Activated effector memory CD4-positive, alpha-beta T cell treated with Interleukin-2 at 50 U/mL for 16 hours (primary cell): ENCODE results near the gene AKT1.
"Not testable (repeated sequence)": the region's sequence is repeated elsewhere in the genome, so short reads cannot be mapped to it uniquely, and the experiment has no call there.

Source experiments
- DNase-seq: peaks from one replicate; pipeline ENCODE4 v3.0.0-alpha.2; 2020

Gene AKT1

GRCh38 chr14:104734991-104735779 is 60.4 kb downstream of the AKT1 start:
- no peak for DNase-seq

- DNase-seq: no peak
Measured at GRCh38 chr14:104734601-104734990, 61.0 kb downstream of the AKT1 start.

- no peak for DNase-seq
Measured at GRCh38 chr14:104734051-104734587, 61.4 kb downstream of the AKT1 start.

GRCh38 chr14:104732931-104733681 is 62.4 kb downstream of the AKT1 start:
- no peak for DNase-seq

- DNase-seq: no peak
Measured at GRCh38 chr14:104732355-104732804, 63.2 kb downstream of the AKT1 start.

- DNase-seq: no peak
Measured at GRCh38 chr14:104731320-104732294, 63.9 kb downstream of the AKT1 start.

GRCh38 chr14:104730487-104730886 is 65.1 kb downstream of the AKT1 start:
- no peak for DNase-seq

GRCh38 chr14:104729835-104730181 is 65.7 kb downstream of the AKT1 start:
- DNase-seq: no peak

GRCh38 chr14:104729176-104729834 is 66.2 kb downstream of the AKT1 start:
- not testable (repeated sequence) for DNase-seq

GRCh38 chr14:104728631-104729030 is 66.9 kb downstream of the AKT1 start:
- no peak for DNase-seq

- DNase-seq: no peak
Measured at GRCh38 chr14:104726600-104727451, 68.7 kb downstream of the AKT1 start.

- no peak for DNase-seq
Measured at GRCh38 chr14:104725772-104726548, 69.6 kb downstream of the AKT1 start.

- no peak for DNase-seq
Measured at GRCh38 chr14:104724981-104725771, 70.4 kb downstream of the AKT1 start.

GRCh38 chr14:104724407-104724980 is 71.1 kb downstream of the AKT1 start:
- DNase-seq: no peak

GRCh38 chr14:104723651-104724406 is 71.7 kb downstream of the AKT1 start, which contains the start of gene ADSS1:
Gene ADSS1, plus strand, starts transcription at chr14:104724229. Its CDS starts 42 bp downstream, at chr14:104724271.
- peak; percentile 49 for DNase-seq

GRCh38 chr14:104722938-104723650 is 72.5 kb downstream of the AKT1 start:
- no peak for DNase-seq
